Measurements from ENCODE around the gene NPIPA2.
"Not testable (repeated sequence)": the region's sequence is repeated elsewhere in the genome, so short reads cannot be mapped to it uniquely, and the experiment has no call there.

GRCh38 chr16:14694129-14694528 is 48.2 kb upstream of the NPIPA2 start, which contains the start of gene PLA2G10:
- not testable (repeated sequence) for TF ChIP-seq CTCF, POLR2A (IDR thresholded peaks at IDR 0.05)
